Right kidney (tissue), 1 donor: Measurements from ENCODE around the gene ZNF385A.
"Not testable (repeated sequence)": the region's sequence is repeated elsewhere in the genome, so short reads cannot be mapped to it uniquely, and the experiment has no call there.

Source experiments
- DNase-seq: peaks from one replicate; pipeline ENCODE4 v3.0.0-alpha.2; 2016

The ZNF385A gene

DNA sequence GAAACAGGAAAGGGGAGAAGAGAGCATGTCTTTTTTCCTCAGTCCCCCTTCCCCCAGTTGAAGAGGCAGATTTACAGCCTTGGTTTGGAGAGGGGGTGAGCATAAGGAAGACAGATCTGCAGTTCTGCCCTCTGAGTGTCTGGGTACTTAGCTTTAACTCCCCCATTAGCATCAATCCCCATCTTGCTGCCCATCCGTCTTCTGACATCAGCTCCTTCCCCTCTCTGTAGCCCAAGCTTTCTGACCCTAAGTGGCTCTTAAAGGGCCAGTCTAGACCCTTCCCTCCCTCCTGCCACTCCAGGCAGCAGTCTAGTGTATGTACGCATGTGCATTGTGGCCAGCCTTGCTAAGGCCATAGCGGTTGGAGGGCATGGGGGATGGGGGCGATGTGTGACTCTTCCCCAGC is 27.6 kb downstream of the ZNF385A start:
- peak; percentile 54 for DNase-seq

DNA sequence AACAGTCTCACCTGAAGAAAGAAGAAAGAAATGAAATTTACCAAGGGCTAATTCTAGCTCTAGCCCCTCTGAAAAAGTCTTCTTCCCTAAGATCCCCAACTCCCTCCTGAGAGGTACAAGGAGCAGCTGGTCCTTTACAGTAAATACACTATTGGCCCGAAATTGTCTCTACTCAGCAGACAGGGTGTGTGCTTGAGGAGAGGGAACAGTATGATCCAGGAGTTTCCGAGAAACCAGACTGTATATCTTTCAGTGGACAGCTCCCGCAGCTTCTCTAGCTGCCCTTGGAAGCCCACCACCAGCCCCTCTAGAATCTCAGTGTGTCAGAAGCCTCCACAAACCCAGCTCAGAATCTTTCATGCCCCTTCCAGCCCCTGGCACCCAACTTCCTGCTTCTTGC is 28.3 kb downstream of the ZNF385A start:
- no peak for DNase-seq

DNA sequence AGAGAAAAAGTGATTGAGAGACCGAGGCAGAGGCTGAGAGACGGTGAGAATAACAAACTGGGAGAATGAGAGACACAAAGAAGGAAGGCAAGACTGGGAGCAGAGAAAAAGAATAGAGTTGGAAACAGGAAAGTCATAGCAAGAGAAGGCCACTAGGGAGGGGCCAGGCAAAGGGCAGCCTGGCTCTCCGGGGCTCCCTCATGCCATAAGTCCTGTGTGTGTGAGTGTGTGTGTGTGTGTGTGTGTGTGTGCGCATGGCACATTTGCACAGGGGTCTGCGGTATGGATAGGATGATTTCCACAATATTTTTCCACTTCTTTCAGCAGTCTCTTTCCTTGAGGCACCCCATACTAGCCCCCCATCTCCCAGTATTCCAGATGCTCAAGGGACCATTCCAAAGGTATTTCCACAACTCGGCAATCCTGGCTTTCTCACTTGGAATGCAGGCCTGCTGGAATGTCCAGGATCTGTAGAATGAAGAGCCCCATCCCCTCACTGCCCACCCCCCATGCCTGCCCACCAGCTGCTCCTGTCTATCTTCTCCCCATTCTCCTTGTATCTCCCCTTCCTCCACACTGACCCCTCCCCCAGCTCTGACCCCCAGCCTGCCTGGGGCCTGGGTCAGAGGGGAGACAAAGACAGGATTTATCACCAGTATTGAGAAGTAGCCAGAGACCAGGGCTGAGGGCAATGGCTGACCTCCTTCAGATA is 29.3 kb downstream of the ZNF385A start:
- no peak for DNase-seq

DNA sequence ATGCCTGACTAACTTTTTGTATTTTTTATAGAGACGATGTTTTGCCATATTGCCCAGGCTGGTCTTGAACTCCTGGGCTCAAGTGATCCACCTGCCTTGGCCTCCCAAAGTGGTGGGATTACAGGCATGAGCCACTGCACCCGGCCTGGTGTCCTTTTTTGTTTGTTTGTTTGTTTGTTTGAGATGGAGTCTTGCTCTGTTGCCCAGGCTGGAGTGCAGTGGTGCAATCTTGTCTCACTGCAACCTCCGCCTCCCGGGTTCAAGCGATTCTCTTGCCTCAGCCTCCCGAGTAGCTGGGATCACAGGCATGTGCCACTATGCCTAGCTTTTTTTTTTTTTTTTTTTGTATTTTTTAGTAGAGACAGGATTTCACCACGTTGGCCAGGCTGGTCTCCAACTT is 30.3 kb downstream of the ZNF385A start:
- not testable (repeated sequence) for DNase-seq

DNA sequence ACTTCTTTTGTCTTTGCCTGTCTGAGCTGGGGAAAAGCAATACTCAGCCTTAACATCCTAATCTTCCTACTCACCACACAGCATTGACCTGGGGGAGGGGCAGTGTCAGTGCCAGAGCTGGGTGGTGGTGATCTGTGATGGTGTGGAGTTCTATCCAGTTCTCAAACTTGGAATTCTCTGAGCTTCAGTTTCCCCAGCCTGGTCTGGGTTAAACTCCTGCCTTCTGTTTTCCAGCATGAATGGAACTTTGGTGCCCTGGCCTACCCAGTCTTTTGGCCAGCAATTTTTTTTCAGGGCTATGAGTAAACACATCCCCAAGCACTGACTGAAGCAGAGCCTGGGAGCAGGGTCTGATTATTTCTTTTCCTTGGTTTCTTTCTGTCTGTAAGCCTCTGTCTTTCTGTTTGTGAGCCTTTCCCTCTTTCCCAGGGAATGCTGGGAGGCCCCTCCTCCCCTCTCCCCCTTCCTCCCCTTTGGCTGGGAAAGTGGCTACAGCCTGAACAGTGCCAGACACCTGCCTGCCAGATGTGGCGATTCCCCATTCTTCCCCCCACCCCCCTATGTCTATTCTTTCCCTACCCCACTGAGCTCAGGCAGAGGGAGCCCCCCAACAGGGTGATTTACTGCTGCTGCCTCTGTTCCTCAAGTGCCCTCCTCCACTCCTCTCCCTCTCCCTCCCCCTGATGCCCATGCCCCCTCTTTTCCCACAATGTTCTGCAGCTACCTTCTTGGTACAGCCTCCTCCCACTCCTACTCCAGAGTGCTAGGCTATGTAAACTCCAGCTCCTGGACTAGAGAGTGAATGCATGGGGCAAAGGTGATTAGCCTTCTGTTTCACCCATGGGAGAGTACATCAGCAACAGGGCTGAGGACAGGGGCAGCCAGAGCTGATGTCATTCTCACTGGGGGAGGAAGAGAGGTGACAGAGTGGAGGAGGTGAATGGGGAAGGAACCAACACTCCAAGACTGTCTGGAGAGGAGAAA is 31.4 kb downstream of the ZNF385A start:
- peak; percentile 62 for DNase-seq

DNA sequence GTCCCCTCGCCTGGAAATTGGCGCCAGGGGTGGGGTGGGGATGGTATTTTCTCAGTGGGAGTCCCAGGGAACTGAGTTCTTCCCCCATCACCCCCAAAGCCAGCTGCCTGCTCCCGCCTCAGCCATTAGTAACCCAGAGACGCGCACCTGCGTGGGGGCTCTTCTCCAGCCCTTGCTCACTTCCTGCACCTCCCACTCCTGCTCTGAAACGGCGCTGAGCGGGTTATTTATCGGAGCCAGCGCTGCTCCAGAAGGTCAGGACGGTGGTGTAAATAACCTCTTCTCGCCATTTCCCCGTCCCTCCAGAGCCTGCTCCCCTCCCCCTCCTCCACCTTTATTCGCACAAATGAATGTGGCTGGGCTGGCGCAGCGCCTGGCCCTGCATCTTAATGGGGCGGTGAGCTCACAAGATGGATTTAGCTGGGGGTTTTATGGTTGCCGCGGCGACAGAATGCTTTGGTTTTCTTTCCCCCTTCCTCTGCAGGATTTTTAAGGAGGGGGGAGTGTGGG is 32.5 kb downstream of the ZNF385A start:
- peak; percentile 71 for DNase-seq

DNA sequence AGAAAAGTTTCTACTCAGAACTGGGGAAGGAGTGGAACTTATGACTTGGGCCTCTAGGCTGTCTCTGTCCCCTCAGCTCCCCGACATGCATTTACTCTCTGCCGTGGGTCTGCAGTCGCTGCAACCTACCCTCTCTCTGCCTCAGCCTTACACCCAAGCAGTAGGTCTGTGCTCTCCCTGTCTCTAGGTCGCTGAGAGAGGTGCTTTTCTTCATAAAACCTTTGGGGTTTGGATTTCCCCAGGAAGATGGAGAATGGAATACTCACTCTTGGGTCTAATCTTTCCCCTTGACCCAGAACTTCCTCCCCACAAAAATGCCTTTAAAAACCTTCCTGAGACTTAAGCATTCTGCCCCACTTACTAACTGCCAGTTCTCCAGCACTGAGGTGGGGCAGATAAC is 33.2 kb downstream of the ZNF385A start:
- no peak for DNase-seq

DNA sequence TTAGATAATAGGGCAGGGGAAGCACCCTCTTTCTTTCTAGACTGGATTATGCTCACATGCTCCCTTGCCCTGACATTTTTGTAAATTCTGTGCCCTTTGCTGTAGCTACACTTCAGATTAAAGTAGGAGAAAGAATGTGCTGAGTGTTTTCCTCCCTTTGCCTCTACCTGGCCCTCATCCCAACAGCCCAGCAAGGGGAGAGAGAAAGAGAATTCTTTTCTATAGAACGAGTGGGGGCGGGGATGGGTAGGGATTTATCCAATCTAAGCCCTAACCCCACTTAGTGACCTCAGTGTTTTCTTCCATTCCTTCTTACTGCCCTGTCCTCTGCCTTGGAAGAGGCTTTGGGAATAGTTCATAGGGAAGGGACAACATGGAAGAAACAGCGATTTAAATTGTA is 33.8 kb downstream of the ZNF385A start:
- no peak for DNase-seq

DNA sequence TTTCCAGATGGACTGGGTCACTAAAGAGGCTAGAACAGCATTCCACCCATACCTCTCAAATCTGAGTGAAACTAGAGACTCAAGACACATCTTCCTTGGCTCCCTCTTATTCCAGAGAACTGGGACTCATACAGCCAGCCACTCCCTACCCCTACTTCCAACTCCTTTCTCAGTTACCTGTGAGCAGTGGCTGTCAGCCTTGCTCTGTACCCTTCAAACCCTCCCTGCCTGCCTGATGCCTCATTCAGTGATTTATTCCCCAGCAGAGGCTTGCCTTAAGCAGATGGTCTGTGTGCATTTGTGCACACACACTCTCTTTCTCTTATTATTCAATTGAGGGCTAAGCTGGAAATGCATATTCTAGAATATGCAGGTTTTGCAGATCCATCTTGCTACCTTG is 34.9 kb downstream of the ZNF385A start:
- no peak for DNase-seq

DNA sequence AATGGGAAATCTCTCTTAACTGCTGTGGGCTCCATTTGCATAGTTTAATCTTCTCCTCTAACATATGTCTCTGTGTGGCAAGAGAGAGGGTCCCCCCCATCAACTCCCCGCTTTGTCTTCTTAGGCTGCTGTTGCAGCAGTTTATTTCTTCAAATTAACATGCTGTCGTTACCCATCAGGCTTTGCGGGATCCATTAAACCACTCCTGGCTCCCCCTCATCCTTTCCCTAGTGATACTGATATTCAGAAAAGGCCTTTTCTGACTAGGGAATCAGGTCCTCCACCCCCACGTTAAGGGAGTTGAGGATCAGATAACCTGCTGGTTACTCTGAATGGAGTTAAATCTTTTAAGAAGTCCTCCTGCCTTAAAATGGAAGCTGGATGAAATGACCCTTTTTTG is 35.5 kb downstream of the ZNF385A start:
- DNase-seq: no peak

DNA sequence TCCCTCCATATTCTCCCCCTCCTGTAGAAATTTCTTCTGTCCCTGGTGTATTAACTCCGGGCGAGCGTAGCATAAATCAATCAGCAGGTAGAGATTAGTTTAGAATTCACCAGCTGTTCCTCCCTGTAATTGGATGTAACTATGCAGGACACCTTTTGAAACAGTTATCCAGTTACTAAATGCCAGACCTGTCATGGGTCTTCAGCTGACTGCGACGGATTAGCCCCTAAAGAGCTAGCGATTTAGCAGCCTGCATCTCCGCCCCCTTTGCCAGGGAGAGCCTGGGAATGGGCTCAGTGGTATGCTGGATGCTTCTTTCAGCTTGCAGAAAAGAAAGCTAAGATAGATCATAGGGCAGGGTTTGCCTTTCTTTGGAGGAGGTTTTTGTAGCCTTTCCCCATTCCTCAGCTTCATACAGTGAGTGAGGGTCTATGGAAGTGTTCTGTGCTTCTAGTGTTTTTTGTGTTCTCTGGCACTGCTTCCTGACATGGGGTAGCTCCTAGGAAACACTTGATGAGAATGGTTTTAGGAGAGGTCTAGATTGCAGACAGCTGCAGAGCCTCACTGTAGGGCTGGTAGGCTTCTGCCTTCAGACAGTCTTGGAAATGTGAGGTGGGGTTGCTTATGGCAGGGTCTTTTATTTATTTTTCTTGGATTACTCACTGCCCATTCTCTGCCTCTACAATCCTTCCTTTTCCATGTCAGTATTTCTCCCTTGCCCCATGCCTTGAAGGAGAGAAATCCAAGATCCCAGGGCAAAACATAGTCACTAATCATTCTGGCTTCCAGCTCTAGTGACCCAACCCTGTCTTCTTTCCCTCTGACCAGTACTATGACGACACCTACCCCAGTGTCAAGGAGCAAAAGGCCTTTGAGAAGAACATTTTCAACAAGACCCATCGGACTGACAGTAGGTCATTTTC is 42.9 kb downstream of the ZNF385A start:
- no peak for DNase-seq

DNA sequence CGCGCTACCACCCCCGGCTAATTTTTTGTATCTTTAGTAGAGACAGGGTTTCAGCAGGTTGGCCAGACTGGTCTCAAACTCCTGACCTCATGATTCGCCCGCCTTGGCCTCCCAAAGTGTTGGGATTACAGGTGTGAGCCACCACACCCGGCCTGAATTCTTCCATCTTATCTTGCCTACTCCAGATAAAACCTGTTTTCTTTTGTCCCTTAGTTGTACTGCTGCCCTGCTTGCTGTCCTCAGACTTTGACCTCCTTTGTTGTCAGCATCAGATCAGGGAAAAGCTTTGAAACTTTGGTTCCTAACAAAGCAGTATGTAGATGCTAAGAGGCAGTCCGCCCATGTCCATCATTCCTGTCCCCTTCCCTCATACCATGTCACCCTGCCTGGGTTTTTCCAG is 43.7 kb downstream of the ZNF385A start:
- no peak for DNase-seq

DNA sequence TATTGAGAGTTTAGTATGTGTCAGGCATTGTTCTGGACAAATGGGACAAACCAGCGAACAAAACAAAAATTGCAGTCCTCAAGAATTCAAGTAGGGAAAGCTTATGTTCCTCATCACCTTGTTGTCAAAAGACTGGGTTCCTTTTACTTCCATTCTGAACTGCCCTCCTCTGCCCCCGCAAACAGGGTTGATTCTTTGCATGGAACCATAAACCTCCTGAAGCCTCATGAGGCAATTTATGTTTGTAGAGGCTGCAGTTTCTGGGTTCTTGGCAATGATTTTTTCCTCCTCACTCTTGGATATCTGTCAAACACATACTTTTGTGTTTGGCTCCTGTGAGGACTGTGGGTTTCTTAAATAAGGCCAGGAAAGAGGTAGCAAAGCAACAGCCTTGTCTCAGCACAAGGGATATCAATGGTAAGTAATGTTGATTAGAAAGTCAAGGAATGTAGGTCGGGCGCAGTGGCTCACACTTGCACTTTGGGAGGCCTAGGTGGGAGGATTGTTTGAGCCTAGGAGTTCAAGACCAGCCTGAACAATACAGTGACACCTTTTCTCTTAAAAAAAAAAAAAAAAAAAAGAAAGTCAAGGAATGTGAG is 45.7 kb downstream of the ZNF385A start:
- no peak for DNase-seq

DNA sequence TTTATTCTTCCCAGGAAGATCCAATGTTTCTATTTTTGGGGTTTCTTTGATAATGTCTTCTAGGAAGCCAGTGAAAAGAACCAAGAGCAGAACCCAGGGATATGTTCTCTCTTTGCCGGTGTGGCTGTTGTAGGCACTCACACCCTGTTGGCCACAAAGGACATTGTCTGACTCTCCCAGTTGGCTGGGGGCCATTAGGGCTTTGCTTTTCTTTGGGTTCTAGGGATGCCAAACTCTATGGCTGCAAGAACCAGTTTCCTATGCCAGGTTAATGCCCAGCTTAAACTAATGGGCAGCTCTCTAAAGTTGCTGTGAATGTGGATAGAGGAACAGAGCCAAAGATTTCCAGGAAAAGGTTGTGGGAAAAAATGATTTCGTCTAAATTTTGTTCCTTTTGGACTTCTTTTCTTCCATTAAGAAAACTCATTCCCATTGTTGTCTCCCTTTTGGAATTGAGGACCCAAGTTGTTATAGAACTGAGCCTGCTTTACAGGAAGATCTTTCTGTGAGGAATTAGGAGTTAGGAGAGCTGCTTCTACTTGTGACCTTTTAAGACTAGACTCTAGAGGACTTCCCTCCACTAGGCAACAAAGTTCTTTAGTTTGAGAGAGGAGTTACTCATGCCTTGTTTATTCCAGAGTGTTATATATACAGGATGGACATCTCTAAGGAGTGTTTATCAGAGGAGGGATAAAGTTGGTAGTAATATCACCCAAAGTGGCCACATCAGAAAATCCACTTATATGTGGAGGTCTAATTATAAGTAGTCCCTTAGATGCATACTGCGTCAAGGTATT is 46.5 kb downstream of the ZNF385A start:
- no peak for DNase-seq

DNA sequence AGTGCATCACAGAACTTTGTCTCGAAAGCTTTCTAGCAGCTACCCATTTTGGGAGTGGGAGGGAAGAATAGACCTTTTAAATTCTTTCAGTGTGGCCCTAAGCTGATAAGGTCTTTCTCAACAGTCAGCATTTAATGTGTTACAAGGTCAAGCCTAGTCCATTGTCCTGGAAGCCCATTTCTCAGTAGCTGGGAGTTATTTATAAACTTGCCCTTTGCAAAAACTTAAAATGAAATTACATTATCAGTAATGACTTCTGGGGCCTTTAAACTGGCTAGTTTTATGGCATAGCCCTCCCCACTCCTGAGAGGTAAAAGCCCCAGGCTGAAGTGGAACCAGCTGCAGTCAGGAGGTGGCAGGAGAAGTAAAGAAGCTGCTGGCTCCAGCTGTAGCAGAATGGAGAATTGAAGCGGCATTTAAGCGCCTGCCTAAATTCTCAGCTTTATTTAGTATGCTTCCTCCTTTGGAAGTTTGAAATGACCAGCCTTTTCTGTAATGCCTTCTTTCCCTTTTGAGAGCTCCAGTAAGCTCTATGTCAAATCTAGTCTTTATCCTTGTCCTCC is 47.2 kb downstream of the ZNF385A start:
- no peak for DNase-seq

DNA sequence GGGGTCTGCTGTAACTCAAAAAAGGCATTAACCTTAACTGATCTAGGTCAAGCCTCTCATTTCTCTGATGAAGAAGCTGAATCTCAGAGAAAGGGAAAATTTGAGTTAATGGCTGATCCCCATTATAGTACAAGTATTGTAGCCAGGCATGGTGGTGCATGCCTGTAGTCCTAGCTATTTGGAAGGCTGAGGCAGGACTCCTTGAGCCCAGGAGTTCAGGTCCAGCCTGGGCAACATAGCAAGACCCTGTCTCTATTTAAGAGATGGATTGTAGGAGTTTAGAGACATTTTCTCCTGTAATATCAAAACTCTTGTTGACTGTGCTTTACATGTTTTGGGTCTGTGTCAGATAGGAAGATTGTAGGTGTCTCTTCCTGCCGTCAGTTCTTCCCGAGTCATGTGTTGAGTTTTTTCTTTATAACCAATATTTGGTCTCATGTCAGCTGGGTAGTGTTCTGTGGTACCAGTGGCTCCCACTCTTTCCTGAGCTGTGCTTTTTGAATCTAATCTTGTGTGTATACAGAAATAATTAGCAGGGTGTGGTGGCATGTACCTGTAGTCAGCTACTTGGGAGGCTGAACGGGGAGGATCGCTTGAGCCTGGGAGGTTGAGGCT is 51.0 kb downstream of the ZNF385A start:
- DNase-seq: no peak

DNA sequence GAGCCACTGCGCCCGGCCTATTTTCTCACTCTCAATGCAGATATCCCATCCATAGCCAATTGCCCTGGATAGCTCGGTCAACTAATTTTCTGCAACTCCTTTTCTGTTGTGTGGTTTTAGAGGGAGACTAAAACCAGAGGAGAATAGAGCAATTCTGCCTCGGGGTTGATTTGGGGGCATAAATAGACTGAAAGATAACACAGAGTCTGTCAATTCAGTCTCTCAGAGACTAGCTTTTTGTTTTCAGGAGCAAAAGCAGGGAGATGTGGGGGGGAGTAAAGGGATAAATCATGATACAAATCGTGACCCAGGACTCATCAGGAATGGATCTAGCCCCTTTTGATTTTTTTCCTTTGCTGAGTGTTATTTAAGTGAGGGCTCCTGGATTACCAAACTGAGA is 53.1 kb downstream of the ZNF385A start:
- DNase-seq: no peak

DNA sequence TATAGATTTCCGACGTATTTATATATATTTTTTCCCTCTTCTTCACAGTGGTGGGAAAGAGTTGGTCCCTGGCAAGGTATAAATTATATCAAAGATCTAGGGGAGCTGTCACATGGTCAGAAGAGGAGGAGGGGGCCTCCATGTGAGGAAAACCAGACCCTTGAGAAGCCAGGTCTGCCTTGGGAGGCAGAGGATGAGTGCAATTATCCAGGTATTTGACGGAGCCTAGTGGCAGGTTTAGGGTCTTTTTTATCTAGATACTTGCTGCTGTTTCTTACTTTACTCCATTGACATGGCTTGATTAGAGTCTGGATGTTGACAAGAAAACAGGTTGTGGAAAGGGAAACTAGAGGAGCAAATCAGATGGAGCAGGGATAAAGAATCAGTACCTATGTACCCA is 54.1 kb downstream of the ZNF385A start:
- DNase-seq: no peak

DNA sequence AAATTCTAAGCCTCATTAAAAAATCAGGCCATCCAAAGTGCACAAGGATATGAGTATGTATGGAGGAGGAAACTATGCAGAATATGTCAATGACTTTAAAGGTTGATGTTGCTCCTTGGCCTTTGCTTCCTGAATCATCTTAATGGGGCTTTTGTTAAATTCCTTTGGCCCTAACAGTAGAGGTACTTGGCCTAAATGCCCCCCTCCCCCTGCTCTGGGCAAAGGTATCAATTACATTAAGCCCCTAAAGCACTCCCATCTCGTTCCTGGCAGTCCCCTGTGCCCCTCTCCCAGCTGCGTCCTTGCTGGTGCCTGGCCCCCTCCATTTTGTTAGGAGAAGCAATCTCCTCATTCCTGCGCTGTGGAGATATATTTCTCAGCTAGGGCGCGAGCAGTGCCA is 54.8 kb downstream of the ZNF385A start:
- no peak for DNase-seq
